ENCODE results near the gene RAPGEF4.

The RAPGEF4 gene

DNA sequence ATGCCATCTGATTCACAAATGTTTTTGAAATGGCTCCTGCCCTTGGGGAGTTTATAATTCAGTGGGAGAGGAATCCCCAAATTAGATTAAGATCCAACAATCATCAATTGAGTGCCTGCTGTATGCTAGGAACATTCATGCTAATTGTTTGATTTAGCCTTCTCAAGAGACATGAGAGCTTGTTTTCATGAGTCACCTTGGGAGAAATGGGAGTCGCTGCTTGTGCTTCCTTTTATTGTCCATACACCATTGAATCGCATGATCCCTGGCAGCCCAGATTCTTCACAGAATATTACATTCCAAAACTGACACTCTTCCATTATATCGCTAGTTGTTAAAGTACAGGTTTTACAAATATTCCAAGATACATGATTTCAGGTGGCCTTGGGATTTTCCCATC is 234.0 kb downstream of the RAPGEF4 start:
- TF ChIP-seq CTCF (conservative IDR thresholded peaks at IDR 0.05; ENCODE audit: low read depth, low read length) = no peak
- Histone ChIP-seq H2AFZ (ENCODE audit: low read depth) (no peak overlapping the region), H3K79me2 (ENCODE audit: insufficient read depth, low read depth) (no peaks in the 10 kb centered on the region), H3K4me3 (IDR thresholded peaks at IDR 0.05; ENCODE audit: insufficient read depth, low read depth, low read length) (no peak overlapping the region), H3K9ac (no peak overlapping the region), H3K4me1 (ENCODE audit: low read depth, poor library complexity, severe bottlenecking) (no peaks in the 10 kb centered on the region), H3K27ac (no peak overlapping the region), H3K36me3 (ENCODE audit: insufficient read depth) (no peaks in the 10 kb centered on the region), H3K4me2 (no peak overlapping the region), H3K27me3 (ENCODE audit: insufficient read depth, low read depth) (no peaks in the 10 kb centered on the region), H4K20me1 (ENCODE audit: insufficient read depth) (no peaks in the 10 kb centered on the region)

DNA sequence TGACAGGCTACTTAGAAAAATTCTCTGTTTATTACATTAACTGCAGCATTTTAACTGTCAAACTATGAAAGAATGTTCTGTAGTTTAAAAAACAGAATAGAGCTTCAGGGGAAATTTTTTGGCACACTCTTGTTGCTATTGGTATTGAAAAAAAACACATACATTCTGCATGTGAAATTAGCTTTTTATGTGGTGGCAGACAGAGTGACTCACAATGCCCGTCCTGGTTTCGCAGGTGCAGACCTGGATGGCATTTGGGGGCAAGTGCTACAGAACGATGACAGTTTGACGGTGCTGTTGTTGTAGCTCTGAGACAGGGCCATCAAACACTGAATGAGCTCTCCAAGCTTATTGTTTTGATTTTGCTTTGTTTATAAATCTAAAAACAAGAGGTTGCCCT is 235.0 kb downstream of the RAPGEF4 start:
- Histone ChIP-seq H2AFZ (ENCODE audit: low read depth) (no peak overlapping the region), H3K27ac (no peak overlapping the region), H3K4me3 (IDR thresholded peaks at IDR 0.05; ENCODE audit: insufficient read depth, low read depth, low read length) (no peak overlapping the region), H3K79me2 (ENCODE audit: insufficient read depth, low read depth) (no peaks in the 10 kb centered on the region), H3K9ac (no peak overlapping the region), H3K4me2 (no peak overlapping the region), H3K27me3 (ENCODE audit: insufficient read depth, low read depth) (no peaks in the 10 kb centered on the region), H3K36me3 (ENCODE audit: insufficient read depth) (no peaks in the 10 kb centered on the region), H4K20me1 (ENCODE audit: insufficient read depth) (no peaks in the 10 kb centered on the region), H3K4me1 (ENCODE audit: low read depth, poor library complexity, severe bottlenecking) (no peaks in the 10 kb centered on the region)
- TF ChIP-seq CTCF (conservative IDR thresholded peaks at IDR 0.05; ENCODE audit: low read depth, low read length) = no peak

DNA sequence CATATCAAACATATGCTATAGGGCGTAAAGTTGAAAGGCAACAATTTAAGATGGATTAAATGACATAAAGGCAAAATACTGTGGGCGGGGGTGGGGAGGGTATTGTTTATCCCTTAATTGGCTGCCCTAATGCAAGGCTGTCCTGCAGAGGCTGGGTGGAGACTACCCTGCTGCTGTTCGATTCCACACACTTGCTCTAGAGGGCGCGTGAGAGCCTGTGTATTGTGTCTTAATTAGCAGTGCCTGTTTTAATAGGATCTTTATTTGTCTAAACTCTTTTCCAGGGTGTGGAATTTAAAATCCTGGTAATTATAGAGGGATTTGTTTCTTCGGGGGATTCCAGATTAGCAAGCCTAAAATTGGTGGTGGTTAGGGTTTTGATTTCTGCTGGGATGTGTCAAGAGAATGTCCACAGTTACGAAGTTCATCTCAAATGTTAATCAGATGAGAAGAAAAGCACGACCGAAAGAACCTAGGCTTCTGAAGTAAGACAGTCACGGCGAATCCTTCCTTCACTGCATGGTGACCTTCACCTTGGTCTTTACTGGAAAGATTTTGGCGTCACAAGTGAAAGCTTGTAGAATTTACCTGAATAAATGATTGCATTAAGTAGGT is 236.5 kb downstream of the RAPGEF4 start:
- H4K20me1 ChIP-seq (ENCODE audit: insufficient read depth) = no peaks in the 10 kb centered on the region
- H3K4me1 ChIP-seq (ENCODE audit: low read depth, poor library complexity, severe bottlenecking) = no peaks in the 10 kb centered on the region
- H3K4me3 ChIP-seq (IDR thresholded peaks at IDR 0.05; ENCODE audit: insufficient read depth, low read depth, low read length) = no peak overlapping the region
- no peak overlapping the region for H3K27ac ChIP-seq
- H3K79me2 ChIP-seq (ENCODE audit: insufficient read depth, low read depth) = no peaks in the 10 kb centered on the region
- peak; percentile 83 for TF ChIP-seq CTCF (conservative IDR thresholded peaks at IDR 0.05; ENCODE audit: low read depth, low read length)
- no peaks in the 10 kb centered on the region for H3K36me3 ChIP-seq (ENCODE audit: insufficient read depth)
- H3K9ac ChIP-seq = no peak overlapping the region
- H2AFZ ChIP-seq (ENCODE audit: low read depth) = no peak overlapping the region
- H3K4me2 ChIP-seq = no peak overlapping the region
- H3K27me3 ChIP-seq (ENCODE audit: insufficient read depth, low read depth) = no peaks in the 10 kb centered on the region

GRCh38 chr2:172974762-172975161 is 239.1 kb downstream of the RAPGEF4 start:
- Histone ChIP-seq H3K4me1 (ENCODE audit: low read depth, poor library complexity, severe bottlenecking) (no peaks in the 10 kb centered on the region), H3K4me2 (no peak overlapping the region)
- no peak for TF ChIP-seq CTCF (conservative IDR thresholded peaks at IDR 0.05; ENCODE audit: low read depth, low read length)

More at GRCh38 chr2:172974762-172975161, 239.1 kb downstream of the RAPGEF4 start:
- H3K79me2 ChIP-seq (ENCODE audit: insufficient read depth, low read depth) = no peaks in the 10 kb centered on the region
- no peak overlapping the region for H3K27ac ChIP-seq
- H3K9ac ChIP-seq = no peak overlapping the region
- H3K4me3 ChIP-seq (IDR thresholded peaks at IDR 0.05; ENCODE audit: insufficient read depth, low read depth, low read length) = no peak overlapping the region
- no peaks in the 10 kb centered on the region for H3K27me3 ChIP-seq (ENCODE audit: insufficient read depth, low read depth)
- H4K20me1 ChIP-seq (ENCODE audit: insufficient read depth) = no peaks in the 10 kb centered on the region
- H2AFZ ChIP-seq (ENCODE audit: low read depth) = no peak overlapping the region
- no peaks in the 10 kb centered on the region for H3K36me3 ChIP-seq (ENCODE audit: insufficient read depth)

All from KMS-11 (cell line).